Lower leg skin (tissue), 3 donors: Measurements from ENCODE around the gene DYNLRB1.

Source experiments
- POLR2A ChIP-seq, 2 donors: fragments of 450-650 bp; IDR thresholded peaks; one replicate each; pipeline ENCODE4 v1.6.1; 2016 to 2017; ENCODE audit warnings: antibody characterized with exemption in 2 of 2, mild to moderate bottlenecking in 1 of 2, moderate library complexity in 1 of 2
- TF ChIP-seq, protein P1 (sequence below), 3 donors: fragments of 450-650 bp; IDR thresholded peaks; one replicate each; pipeline ENCODE4 v1.5.1; 2016; ENCODE audit warnings: antibody characterized with exemption in 3 of 3, mild to moderate bottlenecking in 3 of 3, moderate library complexity in 2 of 3

DNA sequence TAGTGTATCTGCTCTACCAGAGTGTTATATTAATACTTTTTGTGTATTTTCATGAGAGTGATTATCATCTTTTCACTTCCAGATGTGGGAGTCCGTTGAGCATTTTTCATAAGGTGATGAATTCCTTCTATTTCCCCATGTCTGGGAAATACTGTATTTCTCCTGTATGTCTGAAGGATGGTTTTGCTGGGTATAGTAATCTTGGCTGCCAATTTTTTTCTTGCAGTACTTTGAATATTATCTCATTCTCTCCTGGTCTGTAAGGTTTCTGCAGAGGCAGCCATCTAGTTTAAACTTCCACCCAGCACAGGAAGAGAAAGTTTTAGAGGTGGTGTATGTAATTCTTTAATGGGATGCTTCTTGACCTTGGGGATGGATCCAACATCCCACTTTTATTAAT, 15.4 kb upstream of the DYNLRB1 start:
- TF ChIP-seq POLR2A (IDR thresholded peaks at IDR 0.05) = no peak
- TF ChIP-seq, protein P1, sequence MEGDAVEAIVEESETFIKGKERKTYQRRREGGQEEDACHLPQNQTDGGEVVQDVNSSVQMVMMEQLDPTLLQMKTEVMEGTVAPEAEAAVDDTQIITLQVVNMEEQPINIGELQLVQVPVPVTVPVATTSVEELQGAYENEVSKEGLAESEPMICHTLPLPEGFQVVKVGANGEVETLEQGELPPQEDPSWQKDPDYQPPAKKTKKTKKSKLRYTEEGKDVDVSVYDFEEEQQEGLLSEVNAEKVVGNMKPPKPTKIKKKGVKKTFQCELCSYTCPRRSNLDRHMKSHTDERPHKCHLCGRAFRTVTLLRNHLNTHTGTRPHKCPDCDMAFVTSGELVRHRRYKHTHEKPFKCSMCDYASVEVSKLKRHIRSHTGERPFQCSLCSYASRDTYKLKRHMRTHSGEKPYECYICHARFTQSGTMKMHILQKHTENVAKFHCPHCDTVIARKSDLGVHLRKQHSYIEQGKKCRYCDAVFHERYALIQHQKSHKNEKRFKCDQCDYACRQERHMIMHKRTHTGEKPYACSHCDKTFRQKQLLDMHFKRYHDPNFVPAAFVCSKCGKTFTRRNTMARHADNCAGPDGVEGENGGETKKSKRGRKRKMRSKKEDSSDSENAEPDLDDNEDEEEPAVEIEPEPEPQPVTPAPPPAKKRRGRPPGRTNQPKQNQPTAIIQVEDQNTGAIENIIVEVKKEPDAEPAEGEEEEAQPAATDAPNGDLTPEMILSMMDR (IDR thresholded peaks at IDR 0.05) = no peak
